IMR-90 (cell line): Measurements from ENCODE around the gene CLEC4D. TPM values are rescaled to one million over a fixed set of nuclear protein-coding genes. Genes with fewer than 3 reads are reported as not detected.

ENCODE experiments used
- ATAC-seq: fragments of 200-7000 bp; cut with Tn5 transposase; 2 replicates; pipeline ENCODE4 v1.9.1; 2020; ENCODE audit warnings: low read depth, mild to moderate bottlenecking, moderate library complexity
- BruUV-seq: library from RNA; stranded (reverse); fragments of 400-500 nt; replicated peaks from 2 replicates; lab custom pipeline; 2021; lab: Mats Ljungman, UMichigan
- CTCF ChIA-PET: fragments of 300-600 bp; formaldehyde crosslinking; extraction: SDS; loops from one replicate; lab custom pipeline; 2021; ENCODE audit warnings: antibody characterized with exemption; lab: Yijun Ruan, JAX
- POLR2A ChIA-PET: fragments of 300-600 bp; sonication (Branson Sonifier 250); formaldehyde crosslinking; loops from one replicate; lab custom pipeline; 2022; ENCODE audit warnings: antibody characterized with exemption; ENCODE audit not compliant: unreplicated experiment; lab: Charles Lee
- DNase-seq: peaks from one replicate; pipeline ENCODE4 v3.0.0; 2013
- H2AFZ ChIP-seq: replicated peaks from 2 replicates; pipeline ENCODE3; 2013; ENCODE audit warnings: low read length, mild to moderate bottlenecking; ENCODE audit not compliant: poor library complexity
- H2AK5ac ChIP-seq: 2 replicates; pipeline ENCODE4 v1.6.1; 2013; ENCODE audit warnings: low read depth, low read length, inconsistent platforms
- H2AK9ac ChIP-seq: replicated peaks from 2 replicates; pipeline ENCODE3; 2013; ENCODE audit warnings: mild to moderate bottlenecking, low read depth, low read length, moderate library complexity; ENCODE audit not compliant: poor library complexity
- H2BK120ac ChIP-seq: 2 replicates; pipeline ENCODE4 v1.6.1; 2013; ENCODE audit warnings: low read depth, low read length, inconsistent platforms
- H2BK15ac ChIP-seq: 3 replicates; pipeline ENCODE4 v1.6.1; 2013; ENCODE audit warnings: low read depth, low read length, inconsistent platforms
- H2BK20ac ChIP-seq: 2 replicates; pipeline ENCODE4 v1.6.1; 2013; ENCODE audit warnings: low read depth, mild to moderate bottlenecking, inconsistent platforms, low read length, moderate library complexity
- H2BK5ac ChIP-seq: 2 replicates; pipeline ENCODE4 v1.6.1; 2013; ENCODE audit warnings: mild to moderate bottlenecking, low read depth, low read length, inconsistent platforms; ENCODE audit not compliant: poor library complexity, severe bottlenecking
- H3K14ac ChIP-seq: replicated peaks from 2 replicates; pipeline ENCODE4 v1.6.1; 2013; ENCODE audit warnings: low read depth, low read length, inconsistent platforms
- H3K18ac ChIP-seq: 2 replicates; pipeline ENCODE4 v1.6.1; 2013; ENCODE audit warnings: low read depth, low read length, control low read depth
- H3K23ac ChIP-seq: 2 replicates; pipeline ENCODE4 v1.6.1; 2013; ENCODE audit warnings: low read depth, low read length, inconsistent platforms
- H3K27ac ChIP-seq: 2 replicates; pipeline ENCODE4 v1.5.1; 2013; ENCODE audit warnings: mild to moderate bottlenecking, control low read depth, low read length; ENCODE audit not compliant: insufficient read depth
- H3K27me3 ChIP-seq: 2 replicates; pipeline ENCODE4 v1.6.1; 2013; ENCODE audit warnings: low read length; ENCODE audit not compliant: control insufficient read depth, insufficient read depth
- H3K36me3 ChIP-seq: 2 replicates; pipeline ENCODE4 v1.6.1; 2013; ENCODE audit warnings: low read length, mixed read lengths; ENCODE audit not compliant: control insufficient read depth, insufficient read depth
- H3K4ac ChIP-seq: 2 replicates; pipeline ENCODE4 v1.6.1; 2013; ENCODE audit warnings: low read depth, low read length, inconsistent platforms
- H3K4me1 ChIP-seq: 2 replicates; pipeline ENCODE4 v1.6.1; 2013; ENCODE audit warnings: low read length, mixed read lengths; ENCODE audit not compliant: control insufficient read depth, insufficient read depth
- H3K4me2 ChIP-seq: 2 replicates; pipeline ENCODE4 v1.6.1; 2013; ENCODE audit warnings: low read depth, mild to moderate bottlenecking, control low read depth, low read length, moderate library complexity
- H3K4me3 ChIP-seq: 2 replicates; pipeline ENCODE4 v1.5.1; 2013; ENCODE audit warnings: low read depth, mild to moderate bottlenecking, control low read depth, low read length, moderate library complexity; ENCODE audit not compliant: insufficient read depth
- H3K56ac ChIP-seq: 2 replicates; pipeline ENCODE4 v1.6.1; 2013; ENCODE audit warnings: low read length, inconsistent platforms; ENCODE audit not compliant: insufficient read depth; ENCODE audit errors: extremely low read depth
- H3K79me1 ChIP-seq, 2 experiments: 2 replicates each; pipeline ENCODE4 v1.6.1; 2013; ENCODE audit warnings: low read length in 2 of 2, inconsistent platforms in 1 of 2, low read depth in 1 of 2
- H3K9ac ChIP-seq: 2 replicates; pipeline ENCODE4 v1.6.1; 2013; ENCODE audit warnings: low read depth, low read length, control low read depth
- H3K9me1 ChIP-seq: 2 replicates; pipeline ENCODE4 v1.6.1; 2013; ENCODE audit warnings: low read length, inconsistent platforms; ENCODE audit not compliant: insufficient read depth
- H3K9me3 ChIP-seq: 2 replicates; pipeline ENCODE4 v1.6.1; 2013; ENCODE audit warnings: low read length; ENCODE audit not compliant: control insufficient read depth, insufficient read depth
- H4K20me1 ChIP-seq: 2 replicates; pipeline ENCODE4 v1.6.1; 2013; ENCODE audit warnings: low read length, inconsistent platforms; ENCODE audit not compliant: insufficient read depth
- H4K5ac ChIP-seq: 2 replicates; pipeline ENCODE4 v1.6.1; 2013; ENCODE audit warnings: mild to moderate bottlenecking, low read depth, low read length, control low read depth
- H4K8ac ChIP-seq, 2 experiments: 2 replicates each; pipeline ENCODE4 v1.6.1; 2013; ENCODE audit warnings: low read depth in 2 of 2, low read length in 2 of 2, control low read depth in 1 of 2, inconsistent platforms in 1 of 2
- H4K91ac ChIP-seq: 2 replicates; pipeline ENCODE4 v1.6.1; 2013; ENCODE audit warnings: low read depth, low read length, inconsistent platforms; ENCODE audit not compliant: insufficient read depth
- BHLHE40 ChIP-seq: fragments of 150-350 bp; IDR thresholded peaks from 2 replicates; pipeline ENCODE4 v1.6.1; 2016; ENCODE audit warnings: mild to moderate bottlenecking, low read depth, low read length
- CHD1 ChIP-seq: IDR thresholded peaks from 2 replicates; pipeline ENCODE4 v1.6.1; 2012; ENCODE audit warnings: low read depth, low read length, improper control_type of control experiment
- CTCF ChIP-seq: conservative IDR thresholded peaks from 2 replicates; pipeline ENCODE4 v1.5.1; 2012; ENCODE audit warnings: mild to moderate bottlenecking, low read depth, low read length, improper control_type of control experiment
- FOS ChIP-seq: fragments of 150-350 bp; IDR thresholded peaks from 2 replicates; pipeline ENCODE4 v1.6.1; 2016; ENCODE audit warnings: low read depth, low read length
- MAFK ChIP-seq: IDR thresholded peaks from 2 replicates; pipeline ENCODE4 v1.6.1; 2012; ENCODE audit warnings: low read depth, low read length, improper control_type of control experiment
- MAZ ChIP-seq: IDR thresholded peaks from 2 replicates; pipeline ENCODE4 v1.6.1; 2012; ENCODE audit warnings: low read depth, mild to moderate bottlenecking, low read length, improper control_type of control experiment, moderate library complexity, borderline replicate concordance
- MXI1 ChIP-seq: IDR thresholded peaks from 2 replicates; pipeline ENCODE4 v1.6.1; 2012; ENCODE audit warnings: low read depth, mild to moderate bottlenecking, low read length, moderate library complexity, borderline replicate concordance
- NFE2L2 ChIP-seq: fragments of 150-350 bp; IDR thresholded peaks from 2 replicates; pipeline ENCODE4 v1.6.1; 2016; ENCODE audit warnings: low read depth, mild to moderate bottlenecking, low read length
- RAD21 ChIP-seq: IDR thresholded peaks from 2 replicates; pipeline ENCODE4 v1.6.1; 2012; ENCODE audit warnings: low read length, improper control_type of control experiment
- RFX5 ChIP-seq: IDR thresholded peaks from 2 replicates; pipeline ENCODE4 v1.8.0; 2012; ENCODE audit warnings: low read depth, mild to moderate bottlenecking, low read length, moderate library complexity
- WGBS, 2 experiments: methylation state at CpG; one replicate each; pipeline versions ENCODE4 v1.1.5 to v1.1.7; 2013; ENCODE audit warnings: missing lambda C conversion rate in 2 of 2; ENCODE audit not compliant: insufficient read length in 1 of 2; ENCODE audit errors: extremely low coverage in 2 of 2; 5-methylcytosine and 5-hydroxymethylcytosine counted together
- dilution Hi-C: fragments of 300-500 bp; cut with HindIII; formaldehyde crosslinking; loops from one replicate; pipeline ENCODE4 v1.14.3; 2018; ENCODE audit warnings: low sequenced_read_pairs; ENCODE audit not compliant: unreplicated experiment
- in situ Hi-C: fragments of 300-500 bp; cut with MboI; formaldehyde crosslinking; loops from 3 replicates; pipeline ENCODE4 v1.14.3; 2019; ENCODE audit warnings: low sequenced_read_pairs, inconsistent platforms, mixed read lengths
- intact Hi-C: fragments of 100-400 bp; cut with micrococcal nuclease; formaldehyde crosslinking; loops from 2 replicates; pipeline ENCODE4 v1.10.0; 2022
- polyA plus RNA-seq, 3 experiments: library from polyadenylated mRNA; depleted of rRNA; stranded (reverse); fragments of >200 nt; gene quantifications; 2 replicates each; pipeline ENCODE4 v1.2.3, GENCODE V29; 2012; ENCODE audit warnings: low replicate concordance in 1 of 3
- total RNA-seq: library from RNA; depleted of rRNA; stranded (reverse); fragments of >200 nt; gene quantifications from 2 replicates; pipeline ENCODE4 v1.2.3, GENCODE V29; 2012

CLEC4D gene
- total and polyA plus RNA-seq, 2 of the 4 experiments (the other 2 are of a cell fraction): not detected

- Histone ChIP-seq H3K9me1 (no peaks in the 10 kb centered on the region), H3K4ac (no peak overlapping the region), H4K8ac (no peak overlapping the region), H3K4me3 (no peak overlapping the region), H2BK5ac (no peak overlapping the region), H2AK5ac (no peak overlapping the region), H2BK15ac (no peak overlapping the region), H2AK9ac (no peak overlapping the region), H3K4me1 (no peaks in the 10 kb centered on the region), H3K79me1 (no peaks in the 10 kb centered on the region), H4K5ac (no peak overlapping the region), H3K56ac (no peak overlapping the region), H3K4me2 (no peak overlapping the region), H2AFZ (no peak overlapping the region), H2BK20ac (no peak overlapping the region), H3K9ac (no peak overlapping the region), H4K20me1 (no peaks in the 10 kb centered on the region), H3K27ac (no peak overlapping the region), H3K27me3 (no peaks in the 10 kb centered on the region), H3K36me3 (no peaks in the 10 kb centered on the region), H3K14ac (no peak overlapping the region), H3K23ac (no peak overlapping the region), H2BK120ac (no peak overlapping the region), H3K18ac (no peak overlapping the region), H3K9me3 (peaks cover 1% of the 10 kb centered on the region; the same call in 1 of the 2 replicates), H4K91ac (no peak overlapping the region)
- dilution Hi-C loops (no loop called here), in situ Hi-C loops (no loop called here), intact Hi-C loops (no loop called here)
- TF ChIP-seq CHD1 (no peak), FOS (no peak), RFX5 (no peak), RAD21 (no peak), NFE2L2 (no peak), BHLHE40 (no peak), MXI1 (no peak), MAZ (no peak), CTCF (no peak), MAFK (no peak)
- DNase-seq: no peak
- ChIA-PET POLR2A (interaction anchor here (0.6 kb wide), 1 partner anchor 18 kb away, joined by 3 read pairs; no protein-coding TSS in a partner anchor), CTCF (interaction anchor here (1.3 kb wide), 1 partner anchor 46 kb away, joined by 4 read pairs; no protein-coding TSS in a partner anchor)
- 80% methylated on average over 1 of the region's 3 CpGs; no CpG with 5 or more reads in 1 of the 2 experiments for WGBS, 2 experiments
- no peak for ATAC-seq
- BruUV-seq: no TSS peak
Measured at GRCh38 chr12:8563356-8563755, 50.1 kb downstream of the CLEC4D start.
